ENCODE measurements around the gene ATP4B.
"Not testable (repeated sequence)": the region's sequence is repeated elsewhere in the genome, so short reads cannot be mapped to it uniquely, and the experiment has no call there.

ATP4B gene

GRCh38 chr13:113639616-113640262, 18.3 kb downstream of the ATP4B start:
- no peak for DNase-seq

GRCh38 chr13:113638806-113639205, 19.2 kb downstream of the ATP4B start:
- no peak for DNase-seq

- DNase-seq, result no peak
Measured at GRCh38 chr13:113638173-113638746, 19.7 kb downstream of the ATP4B start.

GRCh38 chr13:113637262-113638160, 20.5 kb downstream of the ATP4B start:
- DNase-seq, result no peak

- DNase-seq, result no peak
Measured at GRCh38 chr13:113636266-113636963, 21.6 kb downstream of the ATP4B start.

- no peak for DNase-seq
Measured at GRCh38 chr13:113635709-113636108, 22.3 kb downstream of the ATP4B start.

- DNase-seq, result no peak
Measured at GRCh38 chr13:113635048-113635420, 23.0 kb downstream of the ATP4B start.

- DNase-seq, result no peak
Measured at GRCh38 chr13:113634279-113635047, 23.5 kb downstream of the ATP4B start.

GRCh38 chr13:113633485-113633873, 24.5 kb downstream of the ATP4B start:
- no peak for DNase-seq

- no peak for DNase-seq
Measured at GRCh38 chr13:113632706-113633484, 25.1 kb downstream of the ATP4B start.

- no peak for DNase-seq
Measured at GRCh38 chr13:113631341-113632095, 26.5 kb downstream of the ATP4B start.

- DNase-seq, result no peak
Measured at GRCh38 chr13:113630804-113631203, 27.2 kb downstream of the ATP4B start.

- DNase-seq, result no peak
Measured at GRCh38 chr13:113630296-113630695, 27.7 kb downstream of the ATP4B start.

GRCh38 chr13:113629866-113630265, 28.1 kb downstream of the ATP4B start:
- no peak for DNase-seq

- DNase-seq, result no peak
Measured at GRCh38 chr13:113628291-113629270, 29.4 kb downstream of the ATP4B start.

GRCh38 chr13:113627136-113627535, 30.9 kb downstream of the ATP4B start:
- no peak for DNase-seq

GRCh38 chr13:113625965-113626721, 31.9 kb downstream of the ATP4B start:
- no peak for DNase-seq

- DNase-seq, result not testable (repeated sequence)
Measured at GRCh38 chr13:113624640-113625304, 33.2 kb downstream of the ATP4B start.
